HG03469 (cell line): Measurements from ENCODE around the gene PCDH7.

Experiments
- ATAC-seq: cut with Tn5 transposase; IDR thresholded peaks from one replicate; pipeline ENCODE4 v1.9.1; 2021; ENCODE audit warnings: mild to moderate bottlenecking, moderate library complexity, moderate number of reproducible peaks; ENCODE audit not compliant: unreplicated experiment

Gene PCDH7

GRCh38 chr4:30724247-30724646 is 4.1 kb downstream of the PCDH7 start:
- no peak for ATAC-seq

GRCh38 chr4:30725562-30725961 is 5.4 kb downstream of the PCDH7 start:
- no peak for ATAC-seq

- no peak for ATAC-seq
Measured at GRCh38 chr4:30726090-30726675, 6.0 kb downstream of the PCDH7 start.

GRCh38 chr4:30727409-30727808 is 7.2 kb downstream of the PCDH7 start:
- ATAC-seq = no peak

- ATAC-seq = no peak
Measured at GRCh38 chr4:30728311-30728710, 8.1 kb downstream of the PCDH7 start.

GRCh38 chr4:30743897-30744296 is 23.7 kb downstream of the PCDH7 start:
- no peak for ATAC-seq

GRCh38 chr4:30744386-30744785 is 24.2 kb downstream of the PCDH7 start:
- no peak for ATAC-seq

- ATAC-seq = no peak
Measured at GRCh38 chr4:30744957-30745640, 24.9 kb downstream of the PCDH7 start.

GRCh38 chr4:30746735-30747134 is 26.6 kb downstream of the PCDH7 start:
- ATAC-seq = no peak

GRCh38 chr4:30753316-30753715 is 33.1 kb downstream of the PCDH7 start:
- no peak for ATAC-seq

GRCh38 chr4:30754021-30754420 is 33.9 kb downstream of the PCDH7 start:
- no peak for ATAC-seq

GRCh38 chr4:30755346-30755745 is 35.2 kb downstream of the PCDH7 start:
- no peak for ATAC-seq

- ATAC-seq = no peak
Measured at GRCh38 chr4:30756553-30756952, 36.4 kb downstream of the PCDH7 start.

GRCh38 chr4:30757357-30757756 is 37.2 kb downstream of the PCDH7 start:
- ATAC-seq = no peak

- ATAC-seq = no peak
Measured at GRCh38 chr4:30760551-30760950, 40.4 kb downstream of the PCDH7 start.

- ATAC-seq = no peak
Measured at GRCh38 chr4:30763321-30763727, 43.2 kb downstream of the PCDH7 start.

- no peak for ATAC-seq
Measured at GRCh38 chr4:30765022-30765421, 44.9 kb downstream of the PCDH7 start.

- no peak for ATAC-seq
Measured at GRCh38 chr4:30767147-30767845, 47.1 kb downstream of the PCDH7 start.

GRCh38 chr4:30768277-30768676 is 48.1 kb downstream of the PCDH7 start:
- no peak for ATAC-seq

- ATAC-seq = no peak
Measured at GRCh38 chr4:30769093-30769492, 48.9 kb downstream of the PCDH7 start.

- no peak for ATAC-seq
Measured at GRCh38 chr4:30770049-30770549, 49.9 kb downstream of the PCDH7 start.

- no peak for ATAC-seq
Measured at GRCh38 chr4:30770812-30771211, 50.6 kb downstream of the PCDH7 start.
